Breast epithelium (tissue), 3 donors: ENCODE data around the gene CORO1C.

Experiments
- POLR2A ChIP-seq: fragments of 450-650 bp; IDR thresholded peaks from one replicate; pipeline ENCODE4 v1.6.1; 2016; ENCODE audit warnings: antibody characterized with exemption, mild to moderate bottlenecking, moderate library complexity
- TF ChIP-seq, protein P1 (sequence below), 3 donors: fragments of 450-650 bp; IDR thresholded peaks; one replicate each; pipeline ENCODE4 v1.5.1; 2016 to 2017; ENCODE audit warnings: antibody characterized with exemption in 3 of 3, mild to moderate bottlenecking in 3 of 3, moderate library complexity in 3 of 3

DNA sequence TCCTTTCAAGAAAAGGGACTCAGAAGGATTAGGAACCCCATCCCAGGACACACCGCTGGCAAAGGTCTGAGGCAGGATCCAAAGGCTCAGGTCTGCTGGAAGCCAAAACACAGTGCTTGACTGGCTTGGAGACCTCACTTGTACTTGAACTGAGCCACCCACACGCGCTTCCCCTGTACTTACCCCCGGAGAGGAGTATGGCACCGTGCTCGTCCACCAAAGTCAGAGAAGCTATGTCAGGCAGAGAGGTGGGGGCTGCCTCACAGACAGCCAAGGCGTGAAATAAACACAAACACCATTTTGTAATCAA, 86.6 kb downstream of the CORO1C start:
- TF ChIP-seq, protein P1, sequence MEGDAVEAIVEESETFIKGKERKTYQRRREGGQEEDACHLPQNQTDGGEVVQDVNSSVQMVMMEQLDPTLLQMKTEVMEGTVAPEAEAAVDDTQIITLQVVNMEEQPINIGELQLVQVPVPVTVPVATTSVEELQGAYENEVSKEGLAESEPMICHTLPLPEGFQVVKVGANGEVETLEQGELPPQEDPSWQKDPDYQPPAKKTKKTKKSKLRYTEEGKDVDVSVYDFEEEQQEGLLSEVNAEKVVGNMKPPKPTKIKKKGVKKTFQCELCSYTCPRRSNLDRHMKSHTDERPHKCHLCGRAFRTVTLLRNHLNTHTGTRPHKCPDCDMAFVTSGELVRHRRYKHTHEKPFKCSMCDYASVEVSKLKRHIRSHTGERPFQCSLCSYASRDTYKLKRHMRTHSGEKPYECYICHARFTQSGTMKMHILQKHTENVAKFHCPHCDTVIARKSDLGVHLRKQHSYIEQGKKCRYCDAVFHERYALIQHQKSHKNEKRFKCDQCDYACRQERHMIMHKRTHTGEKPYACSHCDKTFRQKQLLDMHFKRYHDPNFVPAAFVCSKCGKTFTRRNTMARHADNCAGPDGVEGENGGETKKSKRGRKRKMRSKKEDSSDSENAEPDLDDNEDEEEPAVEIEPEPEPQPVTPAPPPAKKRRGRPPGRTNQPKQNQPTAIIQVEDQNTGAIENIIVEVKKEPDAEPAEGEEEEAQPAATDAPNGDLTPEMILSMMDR (IDR thresholded peaks at IDR 0.05): no peak
- TF ChIP-seq POLR2A: no peak
